Forelimb muscle (tissue), 1 donor: ENCODE data around the gene TMEM115. TPM values are rescaled to one million over a fixed set of nuclear protein-coding genes. Genes with fewer than 3 reads are reported as not detected.

ENCODE experiments used
- DNase-seq: peaks from one replicate; pipeline ENCODE4 v3.0.0-alpha.2; 2013; ENCODE audit warnings: low read depth
- polyA plus RNA-seq: library from polyadenylated mRNA; unstranded; fragments of 120-200 nt; gene quantifications from one replicate; pipeline ENCODE4 v1.2.1, GENCODE V29; 2013; ENCODE audit not compliant: insufficient read length

Gene TMEM115
- polyA plus RNA-seq, 1 donor: 23.3 TPM

GRCh38 chr3:50334339-50335075, 24.8 kb downstream of the TMEM115 start:
- DNase-seq: no peak

GRCh38 chr3:50333744-50334328, 25.5 kb downstream of the TMEM115 start:
- DNase-seq: no peak

GRCh38 chr3:50331364-50331907, 27.9 kb downstream of the TMEM115 start:
- DNase-seq: no peak

GRCh38 chr3:50330330-50330729, 29.0 kb downstream of the TMEM115 start:
- no peak for DNase-seq

- peak; percentile 83 for DNase-seq
These were observed 31.2 kb downstream of the TMEM115 start, which contains the start of gene TUSC2 for GRCh38 chr3:50327943-50328691. TSS of gene TUSC2 (minus strand) at chr3:50328223. CDS start at chr3:50328099, 124 bp downstream.

DNA sequence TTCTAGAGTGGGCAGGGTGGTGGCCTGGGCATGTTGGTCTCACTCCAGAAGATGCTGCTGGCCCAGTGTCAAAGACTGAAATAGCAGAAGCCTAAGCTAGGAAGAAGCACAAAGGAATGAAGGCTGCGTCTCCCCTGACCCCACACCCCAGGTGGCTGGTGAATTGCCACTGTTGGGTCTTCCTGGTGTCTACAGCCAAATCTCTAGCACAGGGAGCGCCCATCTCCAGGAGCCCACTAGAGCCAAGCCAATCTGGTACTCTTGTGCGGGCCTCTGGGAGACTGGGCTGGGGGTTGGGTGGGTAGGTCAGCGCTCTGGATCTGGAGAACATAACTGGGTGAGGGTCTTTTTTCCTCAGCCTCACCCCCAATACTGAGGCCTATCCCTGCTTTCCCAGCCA, 32.2 kb downstream of the TMEM115 start:
- DNase-seq: no peak

- no peak for DNase-seq
These were observed 33.2 kb downstream of the TMEM115 start for GRCh38 chr3:50326182-50326541.

DNA sequence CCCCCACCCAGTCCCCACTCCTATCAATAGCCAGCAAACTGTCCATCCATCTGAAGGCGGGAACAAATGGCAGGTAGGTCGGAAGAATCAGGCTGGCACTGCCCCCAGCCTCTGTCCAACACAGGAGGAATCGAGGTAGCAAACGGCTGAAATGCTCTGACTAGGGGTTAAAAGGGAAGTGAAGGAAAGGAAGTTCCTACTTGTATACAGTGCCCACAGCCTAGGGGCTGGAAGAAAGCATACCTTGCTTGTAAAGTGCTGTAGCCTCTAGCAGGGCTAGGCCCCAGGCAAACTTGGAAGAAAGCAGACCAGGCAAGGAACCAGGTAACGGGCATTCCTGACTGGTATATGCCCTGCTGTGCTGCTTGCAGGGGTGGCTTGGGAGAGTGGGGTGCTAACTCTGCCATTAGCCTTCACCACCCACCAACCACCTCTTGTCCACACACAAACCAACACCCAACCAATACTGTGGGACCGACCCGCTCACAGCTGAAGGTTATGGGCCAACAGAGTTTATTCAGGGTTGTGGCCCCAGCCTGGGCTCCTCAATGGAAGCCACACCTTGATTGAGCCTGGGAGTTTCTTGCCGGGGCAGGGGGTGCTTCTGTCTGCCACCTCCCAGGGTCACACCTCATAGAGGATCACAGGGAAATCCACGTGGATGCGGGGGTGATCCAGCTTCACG, 33.7 kb downstream of the TMEM115 start:
- DNase-seq: no peak

GRCh38 chr3:50325113-50325480, 34.2 kb downstream of the TMEM115 start:
- no peak for DNase-seq

DNA sequence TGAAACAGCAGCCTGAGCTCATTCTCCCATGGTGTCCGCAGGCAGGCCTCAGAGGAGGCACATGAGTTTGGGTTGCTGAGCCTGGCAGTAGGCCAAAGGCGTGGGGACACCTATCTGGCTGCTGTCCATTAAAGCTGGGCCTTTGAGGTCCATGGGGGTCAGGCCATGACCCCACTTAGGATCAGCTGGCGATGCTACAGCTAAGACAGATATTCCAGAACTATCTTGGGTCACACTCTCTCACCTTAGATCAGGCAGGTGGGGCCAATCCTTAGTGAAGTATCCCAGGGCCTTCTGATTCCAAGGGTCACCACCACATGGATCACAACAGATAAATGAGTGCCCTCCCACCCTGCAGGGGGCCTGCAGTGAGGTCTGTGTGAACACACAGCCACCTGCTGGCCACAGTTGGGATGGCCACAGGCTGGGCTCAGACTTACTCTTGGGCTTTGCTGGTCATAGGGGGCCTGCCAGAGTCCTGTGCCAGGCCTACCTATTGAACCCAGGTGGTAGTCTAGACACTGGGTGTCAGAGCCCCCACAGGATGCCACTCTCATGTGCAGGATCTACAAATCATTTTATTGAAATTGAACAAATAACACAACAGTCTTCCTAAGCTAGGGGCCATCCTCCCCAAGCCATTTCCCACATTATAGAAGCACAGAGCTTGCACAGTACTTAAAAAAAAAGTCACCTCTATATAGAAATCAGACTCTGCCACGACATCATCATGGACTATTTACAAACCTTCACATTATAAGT, 34.8 kb downstream of the TMEM115 start:
- DNase-seq: no peak

GRCh38 chr3:50323614-50324199, 35.6 kb downstream of the TMEM115 start:
- no peak for DNase-seq

- no peak for DNase-seq
These were observed 36.2 kb downstream of the TMEM115 start for GRCh38 chr3:50323092-50323600.

- DNase-seq: no peak
These were observed 36.8 kb downstream of the TMEM115 start, which contains the start of gene HYAL2 for GRCh38 chr3:50322386-50323091. TSS of gene HYAL2 (minus strand) at chr3:50322745. CDS start at chr3:50320489, 2,256 bp downstream.

DNA sequence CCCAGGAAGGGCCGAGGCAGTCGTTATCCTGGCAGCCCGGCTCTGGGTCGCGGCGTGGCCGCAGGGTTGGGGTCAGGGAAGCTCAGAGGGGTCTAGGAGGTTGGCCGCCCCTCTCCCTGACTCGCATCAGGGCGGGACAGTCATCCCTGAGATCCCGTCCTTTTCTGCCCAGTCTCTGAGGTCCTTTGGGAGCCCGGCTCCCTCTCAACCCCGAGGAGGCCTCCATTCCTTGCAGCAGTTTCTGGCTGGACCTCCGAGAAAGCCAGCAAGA, 37.3 kb downstream of the TMEM115 start:
- DNase-seq: no peak

GRCh38 chr3:50321336-50322114, 37.8 kb downstream of the TMEM115 start:
- no peak for DNase-seq

DNA sequence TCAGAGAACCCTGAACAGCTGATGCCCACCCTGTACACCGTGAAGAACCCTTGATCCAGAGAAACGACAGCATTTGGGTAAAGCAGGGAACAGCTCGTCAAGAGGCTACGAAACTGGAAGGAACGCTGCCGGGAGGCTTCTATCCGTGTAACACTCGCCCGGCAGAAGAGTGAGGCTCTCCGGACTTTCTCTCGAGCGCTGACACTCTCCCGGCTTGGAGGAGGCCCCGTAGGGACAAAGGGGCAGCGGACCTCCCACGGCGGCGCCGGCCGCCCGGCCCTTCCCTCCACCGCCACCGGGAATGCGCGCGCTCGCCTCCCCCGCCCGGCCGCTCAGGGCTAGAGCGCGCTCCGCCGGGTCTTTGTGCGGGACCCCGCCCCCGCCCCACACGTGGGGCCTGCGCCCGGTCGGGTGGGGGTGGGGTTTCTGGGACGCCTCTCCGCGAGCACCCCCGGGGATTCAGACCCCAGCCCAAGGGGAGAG, 38.4 kb downstream of the TMEM115 start:
- no peak for DNase-seq

- no peak for DNase-seq
These were observed 39.3 kb downstream of the TMEM115 start for GRCh38 chr3:50319894-50320625.

DNA sequence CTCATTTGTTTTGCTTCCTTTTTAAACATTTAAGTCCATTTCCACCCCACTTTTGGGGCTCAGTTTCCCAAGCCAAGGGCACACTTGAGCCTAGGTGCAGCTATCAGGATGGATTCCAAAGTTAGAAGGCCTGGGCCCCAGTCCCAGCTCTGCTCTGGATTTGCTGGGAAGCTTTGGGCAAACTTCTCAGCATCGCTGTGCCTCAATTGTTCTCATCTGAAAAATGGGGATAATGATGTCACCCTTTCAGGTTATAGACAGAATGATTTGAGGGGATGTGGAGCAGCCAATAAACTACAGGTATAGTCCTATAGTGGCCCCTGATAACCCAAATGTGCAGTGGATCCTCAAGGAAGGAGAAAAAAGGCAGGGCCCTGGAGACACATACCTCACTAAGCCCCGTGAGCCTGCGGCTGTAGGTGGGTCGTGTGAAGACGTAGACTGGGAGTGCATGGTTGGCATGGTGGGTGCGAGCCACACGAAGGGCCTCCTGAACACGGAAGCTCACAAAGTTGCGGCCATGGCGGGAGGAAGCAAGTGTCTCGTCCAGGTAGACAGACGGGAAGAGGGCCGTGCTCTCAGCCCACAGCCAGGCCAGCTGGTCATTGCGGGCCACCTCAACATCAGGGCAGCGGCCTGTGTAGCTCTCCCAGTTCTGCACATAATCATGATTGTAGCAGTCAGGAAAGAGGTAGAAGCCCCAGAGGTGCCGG, 40.0 kb downstream of the TMEM115 start:
- no peak for DNase-seq
